Large intestine (tissue), 3 donors: Measurements from ENCODE around the gene SLIT1. TPM values are rescaled to one million over a fixed set of nuclear protein-coding genes. Genes with fewer than 3 reads are reported as not detected.

Experiments
- DNase-seq, 2 donors: peaks; one replicate each; pipeline versions ENCODE4 v3.0.0 to v3.0.0-alpha.2; 2013
- H3K27ac ChIP-seq: one replicate; pipeline ENCODE4 v1.5.1; 2013; ENCODE audit warnings: low read length
- H3K27me3 ChIP-seq: 2 replicates; pipeline ENCODE4 v1.6.1; 2013; ENCODE audit warnings: low read length; ENCODE audit not compliant: control insufficient read depth, insufficient read depth
- H3K36me3 ChIP-seq: 2 replicates; pipeline ENCODE4 v1.6.1; 2013; ENCODE audit warnings: low read length; ENCODE audit not compliant: control insufficient read depth, insufficient read depth
- H3K4me1 ChIP-seq: one replicate; pipeline ENCODE4 v1.6.1; 2013; ENCODE audit warnings: low read length; ENCODE audit not compliant: control insufficient read depth, insufficient read depth
- H3K4me3 ChIP-seq: one replicate; pipeline ENCODE4 v1.5.1; 2013; ENCODE audit warnings: low read length
- H3K9me3 ChIP-seq: one replicate; pipeline ENCODE4 v1.6.1; 2013; ENCODE audit warnings: mild to moderate bottlenecking, low read depth, low read length, moderate library complexity; ENCODE audit not compliant: control insufficient read depth
- WGBS: methylation state at CpG from one replicate; pipeline ENCODE4 v1.1.5; 2013; ENCODE audit warnings: low lambda C conversion rate; ENCODE audit not compliant: insufficient coverage; 5-methylcytosine and 5-hydroxymethylcytosine counted together
- polyA plus RNA-seq: library from polyadenylated mRNA; unstranded; fragments of 120-200 nt; gene quantifications from one replicate; pipeline ENCODE4 v1.2.1, GENCODE V29; 2013

Gene SLIT1
- polyA plus RNA-seq, 1 donor = 1.6 TPM

- peaks cover 13% of the 10 kb centered on the region for H3K4me1 ChIP-seq
- peak in 1 of 2 donors; percentile 63 for DNase-seq
- no peaks in the 10 kb centered on the region for H3K9me3 ChIP-seq
Measured at GRCh38 chr10:96992721-96993120, 193.0 kb downstream of the SLIT1 start.

GRCh38 chr10:96991313-96991841, 194.4 kb downstream of the SLIT1 start:
- DNase-seq = no peak
- Histone ChIP-seq H3K9me3 (no peaks in the 10 kb centered on the region), H3K36me3 (peaks cover 3% of the 10 kb centered on the region), H3K27ac (no peak overlapping the region), H3K4me1 (peaks cover 11% of the 10 kb centered on the region), H3K4me3 (no peak overlapping the region), H3K27me3 (no peaks in the 10 kb centered on the region)
- 60% methylated on average over 1 of the region's 7 CpGs for WGBS

More at GRCh38 chr10:96992721-96993120, 193.0 kb downstream of the SLIT1 start:
- Histone ChIP-seq H3K27me3 (no peaks in the 10 kb centered on the region), H3K27ac (no peak overlapping the region), H3K4me3 (no peak overlapping the region), H3K36me3 (peaks cover 3% of the 10 kb centered on the region)
- WGBS = 0% methylated on average over 1 of the region's 1 CpG

GRCh38 chr10:96988426-96988825, 197.3 kb downstream of the SLIT1 start:
- H3K27me3 ChIP-seq = no peaks in the 10 kb centered on the region
- no peak overlapping the region for H3K27ac ChIP-seq
- H3K4me3 ChIP-seq = no peak overlapping the region
- DNase-seq = no peak
- WGBS = 80% methylated on average over 2 of the region's 4 CpGs
- peaks cover 3% of the 10 kb centered on the region for H3K36me3 ChIP-seq
- H3K9me3 ChIP-seq = no peaks in the 10 kb centered on the region
- peaks cover 8% of the 10 kb centered on the region for H3K4me1 ChIP-seq

GRCh38 chr10:96987842-96988175, 197.9 kb downstream of the SLIT1 start:
- Histone ChIP-seq H3K27me3 (no peaks in the 10 kb centered on the region), H3K4me1 (peaks cover 8% of the 10 kb centered on the region), H3K27ac (no peak overlapping the region), H3K9me3 (no peaks in the 10 kb centered on the region), H3K4me3 (no peak overlapping the region), H3K36me3 (peaks cover 5% of the 10 kb centered on the region)
- no CpG with 5 or more reads among the region's 3 CpGs for WGBS
- DNase-seq = no peak

GRCh38 chr10:96987141-96987841, 198.5 kb downstream of the SLIT1 start:
- H3K27me3 ChIP-seq = no peaks in the 10 kb centered on the region
- H3K27ac ChIP-seq = no peak overlapping the region
- no peak for DNase-seq
- peaks cover 5% of the 10 kb centered on the region for H3K4me1 ChIP-seq
- H3K4me3 ChIP-seq = no peak overlapping the region
- H3K36me3 ChIP-seq = peaks cover 9% of the 10 kb centered on the region
- no peaks in the 10 kb centered on the region for H3K9me3 ChIP-seq
- no CpG with 5 or more reads among the region's 2 CpGs for WGBS

GRCh38 chr10:96986200-96986856, 199.4 kb downstream of the SLIT1 start:
- Histone ChIP-seq H3K4me1 (no peaks in the 10 kb centered on the region), H3K27ac (no peak overlapping the region), H3K36me3 (peaks cover 18% of the 10 kb centered on the region), H3K4me3 (no peak overlapping the region), H3K27me3 (no peaks in the 10 kb centered on the region), H3K9me3 (no peaks in the 10 kb centered on the region)
- no CpG with 5 or more reads among the region's 6 CpGs for WGBS
- no peak for DNase-seq

- no peaks in the 10 kb centered on the region for H3K4me1 ChIP-seq
- H3K27ac ChIP-seq = no peak overlapping the region
- no peaks in the 10 kb centered on the region for H3K27me3 ChIP-seq
- H3K9me3 ChIP-seq = no peaks in the 10 kb centered on the region
- H3K4me3 ChIP-seq = no peak overlapping the region
- DNase-seq = no peak
- peaks cover 23% of the 10 kb centered on the region for H3K36me3 ChIP-seq
- 46% methylated on average over 5 of the region's 14 CpGs for WGBS
Measured at GRCh38 chr10:96984541-96985131, 201.1 kb downstream of the SLIT1 start.

- 100% methylated on average over 4 of the region's 12 CpGs for WGBS
- Histone ChIP-seq H3K4me1 (no peaks in the 10 kb centered on the region), H3K27me3 (no peaks in the 10 kb centered on the region), H3K36me3 (peaks cover 20% of the 10 kb centered on the region), H3K9me3 (no peaks in the 10 kb centered on the region), H3K4me3 (no peak overlapping the region), H3K27ac (no peak overlapping the region)
- DNase-seq = no peak
Measured at GRCh38 chr10:96982149-96982930, 203.4 kb downstream of the SLIT1 start.

GRCh38 chr10:96978621-96979154, 207.1 kb downstream of the SLIT1 start:
- no peak overlapping the region for H3K4me3 ChIP-seq
- no CpG with 5 or more reads among the region's 3 CpGs for WGBS

GRCh38 chr10:96975136-96975535, 210.6 kb downstream of the SLIT1 start:
- no peak overlapping the region for H3K4me3 ChIP-seq
- H3K9me3 ChIP-seq = no peaks in the 10 kb centered on the region
- no peaks in the 10 kb centered on the region for H3K27me3 ChIP-seq
- peak; percentile 17 to 66 for DNase-seq
- peak overlapping the region; percentile 58 for H3K27ac ChIP-seq
- H3K4me1 ChIP-seq = peaks cover 52% of the 10 kb centered on the region
- H3K36me3 ChIP-seq = no peaks in the 10 kb centered on the region
- 17% methylated on average over 1 of the region's 2 CpGs for WGBS

More at GRCh38 chr10:96978621-96979154, 207.1 kb downstream of the SLIT1 start:
- Histone ChIP-seq H3K36me3 (peaks cover 20% of the 10 kb centered on the region), H3K9me3 (no peaks in the 10 kb centered on the region), H3K4me1 (peaks cover 25% of the 10 kb centered on the region), H3K27me3 (no peaks in the 10 kb centered on the region), H3K27ac (no peak overlapping the region)
- peak in 1 of 2 donors; percentile 25 for DNase-seq
